ENCODE measurements around the gene MANSC4.

DNA sequence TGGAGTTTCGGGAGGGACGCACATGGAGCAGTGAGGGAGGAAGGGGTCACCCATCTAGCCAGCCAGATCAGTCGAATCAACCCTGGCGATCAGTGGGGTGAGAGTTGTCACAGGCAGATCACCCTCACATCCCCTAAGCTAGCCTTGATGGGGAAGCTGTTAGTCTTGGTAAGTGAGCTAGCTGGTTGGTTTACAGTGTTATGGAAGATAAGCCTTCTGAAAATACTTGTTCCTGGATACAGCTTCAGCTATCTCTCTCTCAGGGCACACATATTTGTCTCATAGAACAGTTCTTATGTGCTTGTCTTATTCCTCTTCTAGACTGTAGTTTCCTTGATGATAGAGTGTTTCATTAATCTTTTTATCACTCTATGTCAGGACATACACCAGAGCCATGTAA is 26.2 kb upstream of the MANSC4 start:
- TF ChIP-seq EZH2 (IDR thresholded peaks at IDR 0.05; ENCODE audit: borderline replicate concordance, control insufficient read depth, low read depth, low read length) (no peak), SIN3A (IDR thresholded peaks at IDR 0.05; ENCODE audit: low read depth, low read length) (no peak), POLR2A (IDR thresholded peaks at IDR 0.05; ENCODE audit: low read depth, low read length) (no peak), CEBPB (IDR thresholded peaks at IDR 0.05; ENCODE audit: borderline replicate concordance in 1 of 2, low read depth in 2 of 2, low read length in 2 of 2) (no peak), RAD51 (IDR thresholded peaks at IDR 0.05) (no peak), ASH2L (IDR thresholded peaks at IDR 0.05; ENCODE audit: borderline replicate concordance, low read depth) (no peak), HDAC2 (IDR thresholded peaks at IDR 0.05) (no peak)
- TF ChIP-seq, protein P1, sequence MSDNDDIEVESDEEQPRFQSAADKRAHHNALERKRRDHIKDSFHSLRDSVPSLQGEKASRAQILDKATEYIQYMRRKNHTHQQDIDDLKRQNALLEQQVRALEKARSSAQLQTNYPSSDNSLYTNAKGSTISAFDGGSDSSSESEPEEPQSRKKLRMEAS (IDR thresholded peaks at IDR 0.05; ENCODE audit: low read depth, low read length), result no peak
- TF ChIP-seq, protein P2, sequence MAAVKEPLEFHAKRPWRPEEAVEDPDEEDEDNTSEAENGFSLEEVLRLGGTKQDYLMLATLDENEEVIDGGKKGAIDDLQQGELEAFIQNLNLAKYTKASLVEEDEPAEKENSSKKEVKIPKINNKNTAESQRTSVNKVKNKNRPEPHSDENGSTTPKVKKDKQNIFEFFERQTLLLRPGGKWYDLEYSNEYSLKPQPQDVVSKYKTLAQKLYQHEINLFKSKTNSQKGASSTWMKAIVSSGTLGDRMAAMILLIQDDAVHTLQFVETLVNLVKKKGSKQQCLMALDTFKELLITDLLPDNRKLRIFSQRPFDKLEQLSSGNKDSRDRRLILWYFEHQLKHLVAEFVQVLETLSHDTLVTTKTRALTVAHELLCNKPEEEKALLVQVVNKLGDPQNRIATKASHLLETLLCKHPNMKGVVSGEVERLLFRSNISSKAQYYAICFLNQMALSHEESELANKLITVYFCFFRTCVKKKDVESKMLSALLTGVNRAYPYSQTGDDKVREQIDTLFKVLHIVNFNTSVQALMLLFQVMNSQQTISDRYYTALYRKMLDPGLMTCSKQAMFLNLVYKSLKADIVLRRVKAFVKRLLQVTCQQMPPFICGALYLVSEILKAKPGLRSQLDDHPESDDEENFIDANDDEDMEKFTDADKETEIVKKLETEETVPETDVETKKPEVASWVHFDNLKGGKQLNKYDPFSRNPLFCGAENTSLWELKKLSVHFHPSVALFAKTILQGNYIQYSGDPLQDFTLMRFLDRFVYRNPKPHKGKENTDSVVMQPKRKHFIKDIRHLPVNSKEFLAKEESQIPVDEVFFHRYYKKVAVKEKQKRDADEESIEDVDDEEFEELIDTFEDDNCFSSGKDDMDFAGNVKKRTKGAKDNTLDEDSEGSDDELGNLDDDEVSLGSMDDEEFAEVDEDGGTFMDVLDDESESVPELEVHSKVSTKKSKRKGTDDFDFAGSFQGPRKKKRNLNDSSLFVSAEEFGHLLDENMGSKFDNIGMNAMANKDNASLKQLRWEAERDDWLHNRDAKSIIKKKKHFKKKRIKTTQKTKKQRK (IDR thresholded peaks at IDR 0.05; ENCODE audit: low read depth, low read length), result no peak
- TF ChIP-seq, protein P3, sequence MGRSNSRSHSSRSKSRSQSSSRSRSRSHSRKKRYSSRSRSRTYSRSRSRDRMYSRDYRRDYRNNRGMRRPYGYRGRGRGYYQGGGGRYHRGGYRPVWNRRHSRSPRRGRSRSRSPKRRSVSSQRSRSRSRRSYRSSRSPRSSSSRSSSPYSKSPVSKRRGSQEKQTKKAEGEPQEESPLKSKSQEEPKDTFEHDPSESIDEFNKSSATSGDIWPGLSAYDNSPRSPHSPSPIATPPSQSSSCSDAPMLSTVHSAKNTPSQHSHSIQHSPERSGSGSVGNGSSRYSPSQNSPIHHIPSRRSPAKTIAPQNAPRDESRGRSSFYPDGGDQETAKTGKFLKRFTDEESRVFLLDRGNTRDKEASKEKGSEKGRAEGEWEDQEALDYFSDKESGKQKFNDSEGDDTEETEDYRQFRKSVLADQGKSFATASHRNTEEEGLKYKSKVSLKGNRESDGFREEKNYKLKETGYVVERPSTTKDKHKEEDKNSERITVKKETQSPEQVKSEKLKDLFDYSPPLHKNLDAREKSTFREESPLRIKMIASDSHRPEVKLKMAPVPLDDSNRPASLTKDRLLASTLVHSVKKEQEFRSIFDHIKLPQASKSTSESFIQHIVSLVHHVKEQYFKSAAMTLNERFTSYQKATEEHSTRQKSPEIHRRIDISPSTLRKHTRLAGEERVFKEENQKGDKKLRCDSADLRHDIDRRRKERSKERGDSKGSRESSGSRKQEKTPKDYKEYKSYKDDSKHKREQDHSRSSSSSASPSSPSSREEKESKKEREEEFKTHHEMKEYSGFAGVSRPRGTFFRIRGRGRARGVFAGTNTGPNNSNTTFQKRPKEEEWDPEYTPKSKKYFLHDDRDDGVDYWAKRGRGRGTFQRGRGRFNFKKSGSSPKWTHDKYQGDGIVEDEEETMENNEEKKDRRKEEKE (IDR thresholded peaks at IDR 0.05), result no peak

Measured in GM12878 (cell line).